Measurements from ENCODE around the gene EIF2S3B.

The EIF2S3B gene

DNA sequence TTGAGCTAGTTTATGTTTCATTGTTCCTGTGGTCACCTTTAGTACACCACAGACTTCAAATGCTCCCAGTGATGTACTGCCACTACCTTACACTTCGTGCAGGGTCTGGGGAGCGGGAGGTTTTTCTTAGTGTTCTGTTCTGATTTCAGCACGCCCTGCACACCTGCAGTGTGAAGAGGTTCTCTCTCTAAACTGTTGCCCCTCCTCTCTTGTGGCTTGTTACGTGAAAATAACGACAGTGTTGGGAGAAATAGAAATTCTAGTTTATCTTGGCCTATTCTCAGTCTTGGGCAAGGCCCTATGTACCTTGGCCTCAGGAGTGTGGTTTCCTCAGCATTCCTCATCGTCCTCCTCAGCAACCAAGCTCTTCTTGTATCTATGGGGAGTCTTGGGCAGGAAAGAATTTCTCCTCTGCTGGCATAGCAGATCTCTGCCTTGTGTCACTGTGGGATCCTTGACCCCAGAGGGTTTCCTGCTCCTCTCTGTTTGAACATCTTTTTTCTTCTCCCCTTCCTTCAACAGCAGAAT, 48.6 kb downstream of the EIF2S3B start:
- no peak for DNase-seq (ENCODE audit: low read depth in 2 of 2)

DNA sequence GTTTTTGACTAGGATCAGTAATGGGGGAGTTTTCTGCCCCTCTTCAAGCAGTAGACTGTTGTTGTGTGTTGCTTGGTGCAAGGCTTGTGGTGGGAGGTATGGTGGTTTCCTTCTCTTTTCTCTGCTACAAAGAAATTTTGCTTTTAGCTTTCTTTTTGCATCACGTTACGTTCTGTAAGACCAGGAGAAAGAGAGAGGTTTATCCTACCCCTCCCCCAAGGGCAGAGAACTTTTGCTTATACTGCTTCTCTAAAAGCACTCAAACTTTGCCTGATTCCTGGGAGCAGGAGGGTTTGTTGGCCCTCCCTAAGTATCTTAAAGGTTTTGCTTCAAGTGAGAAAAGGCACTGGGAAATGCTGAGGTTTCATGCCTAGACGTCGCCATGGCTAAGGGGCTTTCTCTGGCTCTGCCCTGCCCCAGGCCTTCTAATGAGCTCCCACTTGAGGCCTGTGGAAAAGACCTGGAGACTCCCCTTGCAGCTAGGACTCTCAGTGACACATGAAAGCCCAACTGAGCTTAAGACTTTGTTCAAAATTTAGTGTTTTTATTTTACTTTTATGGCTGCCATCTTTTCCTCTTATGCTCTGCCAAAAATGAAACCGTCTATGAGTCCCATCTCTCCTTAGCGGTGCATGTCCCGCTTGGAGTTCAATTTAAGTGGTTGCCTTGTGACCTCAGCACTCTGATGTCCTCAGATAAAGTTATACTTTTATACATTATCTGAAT, 49.2 kb downstream of the EIF2S3B start:
- no peak for DNase-seq (ENCODE audit: low read depth in 2 of 2)

GRCh38 chr12:10557329-10557728, 51.6 kb downstream of the EIF2S3B start:
- no peak for DNase-seq (ENCODE audit: low read depth in 2 of 2)

DNA sequence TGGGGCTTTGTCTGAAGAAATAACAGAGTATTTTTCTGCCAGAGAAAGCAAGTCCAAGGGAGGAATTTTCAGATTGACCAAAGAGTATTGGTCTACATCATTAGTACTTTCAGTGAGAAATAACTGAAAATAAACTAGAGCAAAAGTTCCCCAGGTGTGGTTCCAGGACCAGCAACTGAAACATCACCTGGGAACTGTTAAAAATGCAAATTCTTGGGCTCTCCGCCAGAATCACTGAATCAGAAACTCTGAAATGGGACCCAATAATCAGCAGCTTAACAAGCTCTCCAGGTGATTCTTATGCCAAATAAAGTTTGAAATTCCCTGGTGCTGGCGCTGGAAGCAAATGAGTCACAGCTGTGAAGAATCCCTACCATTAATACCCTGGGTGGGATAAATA, 52.1 kb downstream of the EIF2S3B start:
- DNase-seq (ENCODE audit: low read depth in 2 of 2): no peak
